OCI-LY1 (cell line): Measurements from ENCODE around the gene TPH1.

Source experiments
- EZH2 ChIP-seq: fragments of 200-600 bp; sonication (generic), shearing (Covaris generic); IDR thresholded peaks from 2 replicates; pipeline ENCODE4 v1.8.0; 2017; ENCODE audit warnings: borderline replicate concordance, mixed run types, mild to moderate bottlenecking, antibody characterized with exemption, low read length, moderate library complexity, mixed read lengths
- TF ChIP-seq, protein P1 (sequence below): fragments of 200-600 bp; sonication (generic), shearing (Covaris generic); IDR thresholded peaks from 2 replicates; pipeline ENCODE4 v1.5.1; 2017; ENCODE audit warnings: mild to moderate bottlenecking, antibody characterized with exemption, low read length, moderate library complexity, mixed read lengths

GRCh38 chr11:18071098-18071705 is 25.1 kb upstream of the TPH1 start:
- TF ChIP-seq, protein P1, sequence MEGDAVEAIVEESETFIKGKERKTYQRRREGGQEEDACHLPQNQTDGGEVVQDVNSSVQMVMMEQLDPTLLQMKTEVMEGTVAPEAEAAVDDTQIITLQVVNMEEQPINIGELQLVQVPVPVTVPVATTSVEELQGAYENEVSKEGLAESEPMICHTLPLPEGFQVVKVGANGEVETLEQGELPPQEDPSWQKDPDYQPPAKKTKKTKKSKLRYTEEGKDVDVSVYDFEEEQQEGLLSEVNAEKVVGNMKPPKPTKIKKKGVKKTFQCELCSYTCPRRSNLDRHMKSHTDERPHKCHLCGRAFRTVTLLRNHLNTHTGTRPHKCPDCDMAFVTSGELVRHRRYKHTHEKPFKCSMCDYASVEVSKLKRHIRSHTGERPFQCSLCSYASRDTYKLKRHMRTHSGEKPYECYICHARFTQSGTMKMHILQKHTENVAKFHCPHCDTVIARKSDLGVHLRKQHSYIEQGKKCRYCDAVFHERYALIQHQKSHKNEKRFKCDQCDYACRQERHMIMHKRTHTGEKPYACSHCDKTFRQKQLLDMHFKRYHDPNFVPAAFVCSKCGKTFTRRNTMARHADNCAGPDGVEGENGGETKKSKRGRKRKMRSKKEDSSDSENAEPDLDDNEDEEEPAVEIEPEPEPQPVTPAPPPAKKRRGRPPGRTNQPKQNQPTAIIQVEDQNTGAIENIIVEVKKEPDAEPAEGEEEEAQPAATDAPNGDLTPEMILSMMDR: no peak
- no peak for TF ChIP-seq EZH2
